Breast epithelium (tissue), 4 donors: ENCODE data around the gene U2AF1L4. TPM values are rescaled to one million over a fixed set of nuclear protein-coding genes. Genes with fewer than 3 reads are reported as not detected.
A peak's percentile ranks its signal among the peaks of the same experiment; 100 is the strongest.

ENCODE experiments used
- DNase-seq, 2 donors: peaks; one replicate each; pipeline ENCODE4 v3.0.0-alpha.2; 2019; ENCODE audit warnings: low spot score in 2 of 2
- H3K27ac ChIP-seq, 2 donors: fragments of 200-600 bp; sonication (generic) in 1 of 2; one replicate each; pipeline ENCODE4 v1.5.1; 2016 to 2019; ENCODE audit warnings: mild to moderate bottlenecking in 1 of 2
- H3K27me3 ChIP-seq, 2 donors: fragments of 200-600 bp; sonication (generic) in 1 of 2; one replicate each; pipeline versions ENCODE4 v1.5.1 to v1.6.0; 2017 to 2019; ENCODE audit warnings: control low read depth in 1 of 2, mild to moderate bottlenecking in 1 of 2
- H3K36me3 ChIP-seq: fragments of 200-600 bp; one replicate; pipeline ENCODE4 v1.5.1; 2019
- H3K4me1 ChIP-seq, 2 donors: fragments of 200-600 bp; sonication (generic); one replicate each; pipeline ENCODE4 v1.5.1; 2016 to 2019; ENCODE audit warnings: control low read depth in 1 of 2
- H3K4me3 ChIP-seq, 3 donors: fragments of 200-600 bp; sonication (generic); 1 replicate in 2 of 3; 2 replicates in 1 of 3; pipeline ENCODE4 v1.5.1; 2016 to 2019; ENCODE audit warnings: mild to moderate bottlenecking in 3 of 3, moderate library complexity in 2 of 3
- H3K9me3 ChIP-seq, 2 donors: fragments of 200-600 bp; sonication (generic) in 1 of 2; one replicate each; pipeline ENCODE4 v1.5.1; 2016 to 2019; ENCODE audit warnings: control low read depth in 1 of 2
- CTCF ChIP-seq, 3 donors: fragments of 450-650 bp; IDR thresholded peaks; one replicate each; pipeline ENCODE4 v1.5.1; 2016 to 2017; ENCODE audit warnings: antibody characterized with exemption in 3 of 3, mild to moderate bottlenecking in 3 of 3, moderate library complexity in 3 of 3
- POLR2A ChIP-seq: fragments of 450-650 bp; IDR thresholded peaks from one replicate; pipeline ENCODE4 v1.6.1; 2016; ENCODE audit warnings: antibody characterized with exemption, mild to moderate bottlenecking, moderate library complexity
- POLR2AphosphoS5 ChIP-seq, 3 donors: sonication (generic); formaldehyde crosslinking; IDR thresholded peaks; one replicate each; pipeline ENCODE4 v1.6.1; 2017; ENCODE audit warnings: antibody characterized with exemption in 3 of 3
- intact Hi-C: fragments of 100-400 bp; cut with DNase I; formaldehyde crosslinking; loops from one replicate; pipeline ENCODE4 v1.15.1; 2023; ENCODE audit warnings: low total_unique reads
- total RNA-seq, 3 donors: library from RNA; depleted of rRNA; stranded (reverse); fragments of >200 nt; gene quantifications; one replicate each; pipeline ENCODE4 v1.1.0, GENCODE V29; 2016

Gene U2AF1L4
- total RNA-seq, 3 donors from 2014 or later, result 15.7 to 37.5 (median 19.5) TPM

- H3K4me3 ChIP-seq, result peak overlapping the region in 1 of 3 donors; percentile 93
- no peak for TF ChIP-seq POLR2A
- H3K27ac ChIP-seq, result peak overlapping the region; percentile 88 to 93
- no peaks in the 10 kb centered on the region for H3K9me3 ChIP-seq
- no peak for DNase-seq
- peaks cover 17 to 19% of the 10 kb centered on the region in 2 donors for H3K4me1 ChIP-seq
- H3K27me3 ChIP-seq, result no peaks in the 10 kb centered on the region
- H3K36me3 ChIP-seq, result peaks cover 4% of the 10 kb centered on the region
- intact Hi-C loops, result no loop called here
Measured at GRCh38 chr19:35719402-35720162, 25.6 kb downstream of the U2AF1L4 start.

GRCh38 chr19:35718345-35719041 is 26.7 kb downstream of the U2AF1L4 start:
- Histone ChIP-seq H3K9me3 (no peaks in the 10 kb centered on the region), H3K4me3 (peak overlapping the region; percentile 76 to 93 (median 90)), H3K27me3 (no peaks in the 10 kb centered on the region), H3K36me3 (no peaks in the 10 kb centered on the region), H3K27ac (peak overlapping the region; percentile 88 to 93), H3K4me1 (peaks cover 17 to 19% of the 10 kb centered on the region in 2 donors)
- no peak for DNase-seq
- intact Hi-C loops, result no loop called here
- TF ChIP-seq POLR2A (no peak), POLR2AphosphoS5 (IDR thresholded peaks at IDR 0.05) (no peak), CTCF (IDR thresholded peaks at IDR 0.05) (no peak)

- DNase-seq, result no peak
- H3K27ac ChIP-seq, result peak within 1 kb of the TSS; percentile 88 to 93
- TF ChIP-seq CTCF (IDR thresholded peaks at IDR 0.05) (no peak), POLR2A (no peak), POLR2AphosphoS5 (IDR thresholded peaks at IDR 0.05) (peak in 2 of 3 donors; percentile 6 to 62)
- no peaks in the 10 kb centered on the region for H3K27me3 ChIP-seq
- H3K9me3 ChIP-seq, result no peaks in the 10 kb centered on the region
- peaks cover 17 to 19% of the 10 kb centered on the region in 2 donors for H3K4me1 ChIP-seq
- peak within 1 kb of the TSS; percentile 76 to 93 (median 90) for H3K4me3 ChIP-seq
- intact Hi-C loops, result no loop called here
- no peaks in the 10 kb centered on the region for H3K36me3 ChIP-seq
Measured at GRCh38 chr19:35717665-35718344, 27.4 kb downstream of the U2AF1L4 start, which contains the start of gene KMT2B. KMT2B (plus strand) TSS chr19:35718003; CDS start chr19:35718019, 16 bp downstream.

DNA sequence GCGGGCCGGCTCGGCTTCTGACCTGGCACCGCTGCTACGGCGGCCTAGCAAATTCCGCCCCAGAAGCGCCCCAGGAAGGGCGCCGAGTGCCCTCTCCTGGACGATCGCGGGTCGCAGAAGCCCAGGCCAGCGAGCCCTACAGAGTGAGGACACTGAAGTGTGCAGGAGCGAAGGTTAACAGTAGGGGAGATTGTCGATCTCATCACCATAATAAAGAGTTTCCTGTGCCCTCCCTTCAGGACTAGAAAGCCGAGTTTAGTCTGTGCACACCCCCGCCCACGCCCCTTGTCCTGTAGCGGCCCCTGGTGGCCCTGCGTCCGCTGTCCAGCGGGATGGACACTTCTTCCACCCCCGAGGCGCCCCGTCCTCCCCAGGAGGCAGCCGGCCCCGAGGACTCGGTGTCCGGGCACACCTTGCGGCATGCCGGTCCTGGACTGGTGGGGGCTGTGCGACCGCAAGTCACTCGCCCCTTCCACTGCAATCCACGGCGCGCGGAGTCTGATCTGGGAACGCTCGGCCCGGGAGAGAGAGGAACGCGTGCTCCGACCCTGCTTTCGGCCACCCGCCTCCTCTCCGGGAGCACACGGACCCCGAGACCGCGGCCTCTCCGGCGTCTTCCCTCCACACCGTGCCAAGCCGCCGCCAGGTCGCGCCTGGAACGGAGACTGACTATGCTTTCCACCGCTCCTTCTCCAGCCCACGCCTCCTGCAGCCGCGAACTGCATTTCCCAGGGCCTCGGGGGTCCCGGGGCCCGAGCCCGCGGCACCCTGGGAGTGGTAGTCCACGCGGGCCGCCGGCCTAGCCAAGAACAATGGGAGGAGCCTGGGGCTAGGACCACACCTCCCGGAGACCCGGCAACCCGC is 28.2 kb downstream of the U2AF1L4 start:
- H3K27ac ChIP-seq, result peak overlapping the region; percentile 88 to 93
- H3K4me1 ChIP-seq, result peaks cover 17 to 19% of the 10 kb centered on the region in 2 donors
- no peaks in the 10 kb centered on the region for H3K9me3 ChIP-seq
- TF ChIP-seq POLR2A, result no peak
- peak; percentile 43 to 90 (median 86) for TF ChIP-seq CTCF (IDR thresholded peaks at IDR 0.05)
- TF ChIP-seq POLR2AphosphoS5 (IDR thresholded peaks at IDR 0.05), result peak in 1 of 3 donors; percentile 18
- peak; percentile 93 to 96 for DNase-seq
- intact Hi-C loops, result no loop called here
- H3K27me3 ChIP-seq, result no peaks in the 10 kb centered on the region
- peak overlapping the region; percentile 76 to 93 (median 90) for H3K4me3 ChIP-seq
- H3K36me3 ChIP-seq, result no peaks in the 10 kb centered on the region
